GM18502 (cell line): ENCODE results near the gene DCAF4L1.

ENCODE experiments used
- ATAC-seq: cut with Tn5 transposase; IDR thresholded peaks from one replicate; pipeline ENCODE4 v1.9.1; 2021; ENCODE audit warnings: mild to moderate bottlenecking; ENCODE audit not compliant: unreplicated experiment, poor library complexity

The DCAF4L1 gene

GRCh38 chr4:41985151-41985550, 3.6 kb downstream of the DCAF4L1 start:
- ATAC-seq: no peak

GRCh38 chr4:41989994-41990364, 8.4 kb downstream of the DCAF4L1 start:
- peak; percentile 31 for ATAC-seq

GRCh38 chr4:41990365-41991111, 9.0 kb downstream of the DCAF4L1 start, which contains the start of gene SLC30A9:
SLC30A9 (plus strand) TSS chr4:41990530; CDS start chr4:41990652, 122 bp downstream.
- peak; percentile 99 for ATAC-seq

- no peak for ATAC-seq
Measured at GRCh38 chr4:41991916-41992767, 10.6 kb downstream of the DCAF4L1 start.

- ATAC-seq: no peak
Measured at GRCh38 chr4:41992967-41993857, 11.7 kb downstream of the DCAF4L1 start.

- no peak for ATAC-seq
Measured at GRCh38 chr4:41994461-41994985, 13.0 kb downstream of the DCAF4L1 start.

GRCh38 chr4:41998019-41998418, 16.5 kb downstream of the DCAF4L1 start:
- ATAC-seq: no peak

GRCh38 chr4:41999321-41999720, 17.8 kb downstream of the DCAF4L1 start:
- ATAC-seq: no peak

GRCh38 chr4:42008011-42008786, 26.6 kb downstream of the DCAF4L1 start:
- no peak for ATAC-seq

GRCh38 chr4:42015438-42015837, 33.9 kb downstream of the DCAF4L1 start:
- ATAC-seq: no peak

GRCh38 chr4:42018451-42018850, 36.9 kb downstream of the DCAF4L1 start:
- ATAC-seq: no peak
